HG02588 (cell line): Measurements from ENCODE around the gene MAP4.
"Not testable (repeated sequence)": the region's sequence is repeated elsewhere in the genome, so short reads cannot be mapped to it uniquely, and the experiment has no call there.

ENCODE experiments used
- ATAC-seq: cut with Tn5 transposase; IDR thresholded peaks from one replicate; pipeline ENCODE4 v1.9.1; 2021; ENCODE audit warnings: mild to moderate bottlenecking, moderate library complexity; ENCODE audit not compliant: unreplicated experiment

MAP4 gene

GRCh38 chr3:47897954-47898353, 118.3 kb downstream of the MAP4 start:
- ATAC-seq = no peak

GRCh38 chr3:47896736-47897135, 119.5 kb downstream of the MAP4 start:
- no peak for ATAC-seq

GRCh38 chr3:47895241-47895640, 121.0 kb downstream of the MAP4 start:
- no peak for ATAC-seq

GRCh38 chr3:47892286-47893040, 123.8 kb downstream of the MAP4 start:
- ATAC-seq = no peak

- ATAC-seq = no peak
These were observed 124.6 kb downstream of the MAP4 start for GRCh38 chr3:47891613-47892005.

GRCh38 chr3:47890828-47891612, 125.2 kb downstream of the MAP4 start:
- ATAC-seq = no peak

- ATAC-seq = no peak
These were observed 125.9 kb downstream of the MAP4 start for GRCh38 chr3:47890126-47890827.

- ATAC-seq = no peak
These were observed 127.0 kb downstream of the MAP4 start for GRCh38 chr3:47888986-47889757.

GRCh38 chr3:47887991-47888390, 128.2 kb downstream of the MAP4 start:
- not testable (repeated sequence) for ATAC-seq

GRCh38 chr3:47885168-47885567, 131.0 kb downstream of the MAP4 start:
- no peak for ATAC-seq

- ATAC-seq = no peak
These were observed 131.6 kb downstream of the MAP4 start for GRCh38 chr3:47884603-47885002.

GRCh38 chr3:47882338-47882737, 133.9 kb downstream of the MAP4 start:
- no peak for ATAC-seq

GRCh38 chr3:47877719-47878118, 138.5 kb downstream of the MAP4 start:
- no peak for ATAC-seq

- no peak for ATAC-seq
These were observed 138.9 kb downstream of the MAP4 start for GRCh38 chr3:47877290-47877689.

GRCh38 chr3:47874913-47875312, 141.3 kb downstream of the MAP4 start:
- ATAC-seq = no peak

- ATAC-seq = no peak
These were observed 141.8 kb downstream of the MAP4 start for GRCh38 chr3:47874438-47874837.

GRCh38 chr3:47872916-47873315, 143.3 kb downstream of the MAP4 start:
- ATAC-seq = no peak

- no peak for ATAC-seq
These were observed 144.8 kb downstream of the MAP4 start for GRCh38 chr3:47871389-47871788.

- no peak for ATAC-seq
These were observed 145.4 kb downstream of the MAP4 start for GRCh38 chr3:47870702-47871260.

GRCh38 chr3:47870156-47870555, 146.1 kb downstream of the MAP4 start:
- no peak for ATAC-seq

- no peak for ATAC-seq
These were observed 147.9 kb downstream of the MAP4 start for GRCh38 chr3:47868306-47868705.
